SJCRH30 (cell line): ENCODE results near the gene DHRS2. TPM values are rescaled to one million over a fixed set of nuclear protein-coding genes. Genes with fewer than 3 reads are reported as not detected.
"Not testable (repeated sequence)": the region's sequence is repeated elsewhere in the genome, so short reads cannot be mapped to it uniquely, and the experiment has no call there.

ENCODE experiments used
- DNase-seq, 2 experiments: peaks; one replicate each; pipeline ENCODE4 v3.0.0-alpha.2; 2015 to 2020
- H3K27ac ChIP-seq: fragments of 250-450 bp; sonication (Bioruptor Pico); 2 replicates; pipeline ENCODE4 v1.5.1; 2020; ENCODE audit warnings: mild to moderate bottlenecking, moderate library complexity
- H3K27me3 ChIP-seq: fragments of 250-450 bp; sonication (Bioruptor Pico); 2 replicates; pipeline ENCODE4 v1.5.1; 2020; ENCODE audit warnings: mild to moderate bottlenecking, moderate library complexity
- H3K36me3 ChIP-seq: fragments of 250-450 bp; sonication (Bioruptor Pico); 2 replicates; pipeline ENCODE4 v1.5.1; 2020; ENCODE audit warnings: mild to moderate bottlenecking, moderate library complexity
- H3K4me1 ChIP-seq: fragments of 250-450 bp; sonication (Bioruptor Pico); 2 replicates; pipeline ENCODE4 v1.5.1; 2020; ENCODE audit warnings: mild to moderate bottlenecking, moderate library complexity
- H3K4me3 ChIP-seq: fragments of 250-450 bp; sonication (Bioruptor Pico); 2 replicates; pipeline ENCODE4 v1.5.1; 2020; ENCODE audit warnings: mild to moderate bottlenecking, moderate library complexity
- H3K9me3 ChIP-seq: fragments of 250-450 bp; sonication (Bioruptor Pico); replicated peaks from 2 replicates; pipeline ENCODE4 v1.5.1; 2020; ENCODE audit warnings: mild to moderate bottlenecking, moderate library complexity
- total RNA-seq: library from RNA; depleted of rRNA; stranded (reverse); fragments of >200 nt; shearing (Covaris generic); gene quantifications from 2 replicates; pipeline ENCODE4 v1.2.3, GENCODE V29; 2014

The DHRS2 gene
- total RNA-seq, 1 experiment from 2014 or later: 0.99 TPM

- H3K4me3 ChIP-seq, H3K36me3 ChIP-seq, H3K27me3 ChIP-seq, DNase-seq, H3K27ac ChIP-seq, H3K4me1 ChIP-seq, H3K9me3 ChIP-seq: not testable (repeated sequence)
Observed at GRCh38 chr14:23634698-23635412, 1.3 kb upstream of the DHRS2 start.

DNA sequence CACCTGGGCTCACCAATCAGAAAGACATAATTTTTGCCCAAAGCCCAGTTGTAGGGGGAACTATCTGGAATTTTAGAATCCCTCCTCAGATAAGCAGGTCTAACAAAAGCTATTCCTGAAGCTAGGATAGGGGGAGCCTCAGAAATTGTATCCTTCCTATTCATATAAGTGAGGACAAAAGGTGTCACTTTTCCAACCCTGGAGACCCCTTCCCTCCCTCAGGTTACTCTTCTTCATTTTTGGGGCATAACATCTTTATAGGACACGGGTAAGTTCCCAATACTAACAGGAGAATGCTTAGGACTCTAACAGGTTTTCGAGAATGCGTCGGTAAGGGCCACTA lies 1.1 kb downstream of the DHRS2 start:
- H3K9me3 ChIP-seq, H3K27ac ChIP-seq, H3K27me3 ChIP-seq, DNase-seq, H3K36me3 ChIP-seq, H3K4me1 ChIP-seq, H3K4me3 ChIP-seq: not testable (repeated sequence)

DNA sequence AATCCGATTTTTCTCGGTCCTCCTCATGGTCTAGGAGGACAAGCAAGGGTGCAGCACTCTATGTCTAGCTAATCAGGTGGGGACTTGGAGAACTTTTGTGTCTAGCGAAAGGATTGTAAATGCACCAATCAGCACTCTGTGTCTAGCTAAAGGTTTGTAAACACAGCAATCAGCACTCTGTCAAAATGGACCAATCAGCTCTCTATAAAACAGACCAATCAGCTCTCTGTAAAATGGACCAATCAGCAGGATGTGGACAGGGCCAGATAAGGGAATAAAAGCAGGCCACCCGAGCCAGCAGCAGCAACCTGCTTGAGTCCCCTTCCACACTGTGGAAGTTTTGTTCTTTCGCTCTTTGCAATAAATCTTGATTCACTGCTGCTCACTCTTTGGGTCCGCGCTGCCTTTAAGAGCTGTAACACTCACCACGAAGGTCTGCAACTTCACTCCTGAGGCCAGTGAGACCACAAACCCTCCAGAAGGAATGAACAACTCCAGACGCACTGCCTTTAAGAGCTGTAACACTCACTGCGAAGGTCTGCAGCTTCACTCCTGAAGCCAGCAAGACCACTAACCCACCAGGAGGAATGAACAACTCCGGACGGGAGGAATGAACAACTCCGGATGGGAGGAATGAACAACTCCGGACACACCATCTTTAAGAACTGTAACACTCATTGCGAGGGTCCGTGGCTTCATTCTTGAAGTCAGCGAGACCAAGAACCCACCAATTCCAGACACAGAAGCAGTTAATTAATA lies 1.7 kb downstream of the DHRS2 start:
- not testable (repeated sequence) for H3K27ac ChIP-seq, H3K4me1 ChIP-seq, H3K36me3 ChIP-seq, H3K27me3 ChIP-seq, H3K4me3 ChIP-seq, H3K9me3 ChIP-seq, DNase-seq

DNA sequence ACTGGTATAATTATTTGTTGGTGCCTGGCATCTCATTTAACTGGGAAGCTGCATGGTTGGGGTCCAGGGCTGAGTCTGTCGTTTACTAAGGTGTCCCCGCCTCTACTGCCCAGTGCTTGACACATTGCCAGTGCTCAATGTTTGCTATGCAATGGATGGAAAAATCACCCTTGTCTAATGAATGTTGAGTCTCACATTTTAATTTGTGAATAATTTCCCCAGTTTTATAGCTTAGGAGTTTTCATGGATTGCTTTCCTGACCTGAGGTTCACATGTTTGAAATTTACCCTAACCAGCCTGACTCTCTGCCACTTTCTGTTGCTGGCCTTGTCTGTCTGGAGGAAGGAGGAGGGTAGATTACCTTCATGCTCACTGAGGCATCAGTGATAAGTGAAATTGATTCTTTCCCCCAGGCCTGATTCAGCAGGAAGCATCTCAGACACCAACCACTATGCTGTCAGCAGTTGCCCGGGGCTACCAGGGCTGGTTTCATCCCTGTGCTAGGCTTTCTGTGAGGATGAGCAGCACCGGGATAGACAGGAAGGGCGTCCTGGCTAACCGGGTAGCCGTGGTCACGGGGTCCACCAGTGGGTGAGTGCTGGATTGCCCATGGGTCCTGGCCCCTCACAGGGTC lies 2.4 kb downstream of the DHRS2 start:
- no peak for DNase-seq
- Histone ChIP-seq H3K27ac (no peak overlapping the region), H3K27me3 (no peaks in the 10 kb centered on the region), H3K36me3 (no peaks in the 10 kb centered on the region), H3K4me1 (no peaks in the 10 kb centered on the region), H3K9me3 (no peaks in the 10 kb centered on the region), H3K4me3 (no peak overlapping the region)

DNA sequence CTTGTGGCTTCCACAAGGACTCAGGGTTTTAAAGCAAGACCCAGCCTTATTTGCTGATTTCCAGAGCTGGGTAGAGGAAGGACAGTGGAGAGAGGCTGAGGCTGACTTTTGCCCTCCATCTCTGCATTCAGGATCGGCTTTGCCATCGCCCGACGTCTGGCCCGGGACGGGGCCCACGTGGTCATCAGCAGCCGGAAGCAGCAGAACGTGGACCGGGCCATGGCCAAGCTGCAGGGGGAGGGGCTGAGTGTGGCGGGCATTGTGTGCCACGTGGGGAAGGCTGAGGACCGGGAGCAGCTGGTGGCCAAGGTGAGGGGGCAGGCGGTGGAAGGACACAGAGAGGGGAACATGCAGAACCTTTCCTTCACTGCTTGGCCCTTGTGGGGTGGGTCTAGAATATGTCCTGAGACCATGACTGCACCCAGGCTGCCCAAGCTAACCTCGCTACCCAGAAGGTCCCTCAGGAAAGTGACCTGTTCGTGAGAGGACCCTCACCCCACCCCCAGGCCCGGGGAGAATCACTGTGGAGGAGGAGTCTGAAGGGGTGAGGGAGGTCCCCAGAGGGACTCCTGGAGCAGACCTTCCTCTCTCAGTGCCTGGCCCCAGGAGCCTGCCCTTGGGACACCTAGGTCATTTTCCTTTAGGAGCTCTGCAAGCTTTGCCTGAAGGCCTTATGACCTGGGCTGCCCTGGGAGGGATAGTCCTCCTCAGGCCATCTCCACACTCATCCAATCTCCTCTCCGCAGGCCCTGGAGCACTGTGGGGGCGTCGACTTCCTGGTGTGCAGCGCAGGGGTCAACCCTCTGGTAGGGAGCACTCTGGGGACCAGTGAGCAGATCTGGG lies 3.1 kb downstream of the DHRS2 start:
- no peaks in the 10 kb centered on the region for H3K27me3 ChIP-seq
- H3K36me3 ChIP-seq: no peaks in the 10 kb centered on the region
- no peak for DNase-seq
- H3K9me3 ChIP-seq: no peaks in the 10 kb centered on the region
- no peak overlapping the region for H3K27ac ChIP-seq
- H3K4me3 ChIP-seq: no peak overlapping the region
- H3K4me1 ChIP-seq: no peaks in the 10 kb centered on the region

DNA sequence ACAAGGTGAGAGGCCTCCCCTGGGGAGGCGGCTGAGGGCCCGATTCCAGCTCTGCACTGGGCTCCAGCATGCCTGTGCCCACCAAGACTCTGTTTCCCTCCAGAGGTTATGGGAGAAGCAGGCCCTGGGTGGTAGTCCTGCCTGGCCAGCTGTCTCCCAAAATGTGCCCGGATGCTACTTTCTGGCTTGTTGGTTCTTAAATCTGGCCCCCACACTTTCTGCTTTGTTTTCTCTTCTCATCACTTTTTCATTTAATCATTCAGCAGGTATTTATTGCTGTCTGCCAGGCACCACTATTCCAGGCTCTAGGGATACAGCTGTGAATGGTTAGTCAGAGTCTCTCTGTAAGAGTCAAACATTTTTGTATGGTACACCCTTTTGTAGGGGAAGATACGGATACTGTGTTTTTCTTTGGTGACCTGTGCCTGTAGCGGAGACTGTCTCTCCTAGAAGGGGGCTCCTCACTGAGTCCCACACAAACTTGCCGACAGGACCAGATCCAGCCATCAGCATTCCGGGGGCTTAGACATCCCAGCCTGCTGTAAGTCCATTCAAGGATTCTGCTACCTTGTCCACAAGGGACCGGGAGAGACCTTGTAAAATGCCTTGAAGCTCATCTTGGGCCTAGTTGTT lies 3.8 kb downstream of the DHRS2 start:
- Histone ChIP-seq H3K9me3 (no peaks in the 10 kb centered on the region), H3K36me3 (no peaks in the 10 kb centered on the region)
- no peak for DNase-seq

GRCh38 chr14:23640524-23641141 lies 4.5 kb downstream of the DHRS2 start:
- Histone ChIP-seq H3K4me1 (no peaks in the 10 kb centered on the region), H3K9me3 (no peaks in the 10 kb centered on the region), H3K27ac (no peak overlapping the region), H3K27me3 (no peaks in the 10 kb centered on the region), H3K36me3 (no peaks in the 10 kb centered on the region), H3K4me3 (no peak overlapping the region)
- DNase-seq: peak; percentile 18 to 42

More for the DNA sequence above, 3.8 kb downstream of the DHRS2 start:
- H3K4me3 ChIP-seq: no peak overlapping the region
- H3K27me3 ChIP-seq: no peaks in the 10 kb centered on the region
- no peaks in the 10 kb centered on the region for H3K4me1 ChIP-seq
- no peak overlapping the region for H3K27ac ChIP-seq

DNA sequence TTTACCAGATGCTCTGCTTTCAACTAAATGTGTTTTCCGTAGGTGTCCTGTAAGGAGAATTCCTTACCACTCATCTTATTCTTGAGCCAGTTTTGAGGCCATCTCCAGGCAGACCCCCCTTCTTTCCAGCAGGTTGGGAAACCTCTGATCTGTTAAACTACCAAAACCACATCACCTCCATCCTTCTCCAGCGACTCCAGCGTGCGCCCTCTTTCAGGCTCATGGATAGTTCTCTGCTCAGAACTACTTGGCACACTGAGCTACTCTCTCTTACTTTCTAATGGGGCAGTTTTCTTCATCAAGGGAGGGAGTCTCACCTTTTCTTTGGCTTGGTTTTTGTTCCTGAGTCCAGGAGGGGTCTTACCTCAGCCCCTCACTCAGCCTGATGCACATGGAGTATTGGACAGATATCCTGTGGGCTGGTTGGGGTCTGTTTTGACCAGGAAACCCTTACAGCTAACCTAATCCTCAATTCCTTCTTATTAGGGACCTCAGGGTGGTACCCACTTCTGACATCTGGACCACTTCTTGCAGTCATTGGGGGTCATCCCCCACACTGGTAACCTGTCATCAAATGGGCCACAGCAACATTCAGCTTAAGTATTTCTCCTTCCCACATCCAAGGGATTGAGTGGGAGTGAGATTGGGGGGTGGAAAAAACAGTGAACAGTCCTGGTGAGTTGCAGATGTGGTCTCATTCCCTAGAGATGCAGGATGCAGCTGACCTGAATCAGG lies 5.2 kb downstream of the DHRS2 start:
- H3K4me3 ChIP-seq: no peak overlapping the region
- no peak overlapping the region for H3K27ac ChIP-seq
- no peaks in the 10 kb centered on the region for H3K9me3 ChIP-seq
- no peaks in the 10 kb centered on the region for H3K4me1 ChIP-seq
- no peaks in the 10 kb centered on the region for H3K27me3 ChIP-seq
- DNase-seq: no peak
- no peaks in the 10 kb centered on the region for H3K36me3 ChIP-seq

- Histone ChIP-seq H3K4me1 (no peaks in the 10 kb centered on the region), H3K27ac (no peak overlapping the region), H3K36me3 (no peaks in the 10 kb centered on the region), H3K4me3 (no peak overlapping the region), H3K27me3 (no peaks in the 10 kb centered on the region), H3K9me3 (no peaks in the 10 kb centered on the region)
- DNase-seq: no peak
Observed at GRCh38 chr14:23641915-23642588, 5.9 kb downstream of the DHRS2 start.

- H3K27ac ChIP-seq: no peak overlapping the region
- H3K27me3 ChIP-seq: no peaks in the 10 kb centered on the region
- no peaks in the 10 kb centered on the region for H3K36me3 ChIP-seq
- H3K4me3 ChIP-seq: no peak overlapping the region
- DNase-seq: no peak
- no peaks in the 10 kb centered on the region for H3K9me3 ChIP-seq
- no peaks in the 10 kb centered on the region for H3K4me1 ChIP-seq
Observed at GRCh38 chr14:23643533-23644194, 7.5 kb downstream of the DHRS2 start.

GRCh38 chr14:23644195-23644918 lies 8.2 kb downstream of the DHRS2 start:
- DNase-seq: no peak
- no peak overlapping the region for H3K27ac ChIP-seq
- no peaks in the 10 kb centered on the region for H3K27me3 ChIP-seq
- H3K4me3 ChIP-seq: no peak overlapping the region
- H3K36me3 ChIP-seq: no peaks in the 10 kb centered on the region
- H3K4me1 ChIP-seq: no peaks in the 10 kb centered on the region
- no peaks in the 10 kb centered on the region for H3K9me3 ChIP-seq

DNA sequence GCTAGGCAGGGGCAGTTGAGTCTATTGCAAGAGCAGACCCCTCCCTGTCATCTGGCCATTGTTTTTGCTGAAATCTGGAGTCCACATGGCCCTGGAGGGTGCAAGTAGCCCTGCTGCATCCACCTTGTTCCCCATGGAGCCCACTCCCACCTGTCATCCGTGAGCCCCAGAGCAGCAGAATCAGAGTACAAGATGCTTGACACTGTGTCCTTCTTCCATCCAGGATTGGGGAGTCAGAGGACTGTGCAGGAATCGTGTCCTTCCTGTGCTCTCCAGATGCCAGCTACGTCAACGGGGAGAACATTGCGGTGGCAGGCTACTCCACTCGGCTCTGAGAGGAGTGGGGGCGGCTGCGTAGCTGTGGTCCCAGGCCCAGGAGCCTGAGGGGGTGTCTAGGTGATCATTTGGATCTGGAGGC lies 8.8 kb downstream of the DHRS2 start:
- H3K27me3 ChIP-seq: no peaks in the 10 kb centered on the region
- no peaks in the 10 kb centered on the region for H3K36me3 ChIP-seq
- H3K27ac ChIP-seq: no peak overlapping the region
- no peaks in the 10 kb centered on the region for H3K9me3 ChIP-seq
- H3K4me3 ChIP-seq: no peak overlapping the region
- DNase-seq: no peak
- H3K4me1 ChIP-seq: no peaks in the 10 kb centered on the region
